SH-SY5Y (cell line): ENCODE data around the gene GRID2.

Source experiments
- GATA2 ChIP-seq: IDR thresholded peaks from 2 replicates; pipeline ENCODE4 v1.6.1; 2011; ENCODE audit warnings: mild to moderate bottlenecking, low read depth, low read length
- GATA3 ChIP-seq: IDR thresholded peaks from 2 replicates; pipeline ENCODE4 v1.6.1; 2011; ENCODE audit warnings: low read depth, mild to moderate bottlenecking, low read length, moderate library complexity

GRCh38 chr4:92528541-92528940 is 224.8 kb downstream of the GRID2 start:
- no peak for TF ChIP-seq GATA3
- no peak for TF ChIP-seq GATA2
